CD14-positive monocyte (primary cell): ENCODE data around the gene LCLAT1. TPM values are rescaled to one million over a fixed set of nuclear protein-coding genes. Genes with fewer than 3 reads are reported as not detected.

ENCODE experiments used
- DNase-seq, 3 donors: peaks; one replicate each; pipeline ENCODE4 v3.0.0-alpha.2; 2011 to 2022
- H2AFZ ChIP-seq: 2 replicates; pipeline ENCODE4 v1.6.0; 2012; ENCODE audit warnings: mild to moderate bottlenecking, low read depth, low read length, inconsistent platforms; ENCODE audit not compliant: insufficient read depth, poor library complexity, severe bottlenecking
- H3K27ac ChIP-seq, 2 donors: 1 replicate in 1 of 2; 2 replicates in 1 of 2; pipeline ENCODE4 v1.5.1; 2012 to 2013; ENCODE audit warnings: low read length in 2 of 2, control low read depth in 1 of 2, inconsistent platforms in 1 of 2, low read depth in 1 of 2, mild to moderate bottlenecking in 1 of 2
- H3K27me3 ChIP-seq, 2 donors: one replicate each; pipeline versions ENCODE4 v1.6.0 to v1.6.1; 2011 to 2013; ENCODE audit warnings: low read length in 2 of 2; ENCODE audit not compliant: control insufficient read depth in 2 of 2, insufficient read depth in 2 of 2
- H3K36me3 ChIP-seq, 2 donors: replicated peaks in 1 of 2; 1 replicate in 1 of 2; 2 replicates in 1 of 2; pipeline versions ENCODE4 v1.5.1 to v1.6.1; 2012 to 2013; ENCODE audit warnings: low read length in 2 of 2, control low read depth in 1 of 2, inconsistent platforms in 1 of 2, mild to moderate bottlenecking in 1 of 2; ENCODE audit not compliant: insufficient read depth in 2 of 2, control insufficient read depth in 1 of 2
- H3K4me1 ChIP-seq, 2 donors: 1 replicate in 1 of 2; 2 replicates in 1 of 2; pipeline versions ENCODE4 v1.5.1 to v1.6.1; 2012 to 2013; ENCODE audit warnings: low read length in 2 of 2, control low read depth in 1 of 2, inconsistent platforms in 1 of 2, mild to moderate bottlenecking in 1 of 2, moderate library complexity in 1 of 2; ENCODE audit not compliant: insufficient read depth in 2 of 2, control insufficient read depth in 1 of 2
- H3K4me2 ChIP-seq: replicated peaks from 2 replicates; pipeline ENCODE3; 2012; ENCODE audit warnings: low read length, moderate library complexity, mild to moderate bottlenecking; ENCODE audit not compliant: poor library complexity, severe bottlenecking; ENCODE audit errors: extremely low read depth
- H3K4me3 ChIP-seq, 3 experiments: fragments of 200-600 bp in 1 of 3; sonication (generic) in 1 of 3; replicated peaks in 1 of 3; 1 replicate in 2 of 3; 2 replicates in 1 of 3; pipeline ENCODE4 v1.5.1; 2011 to 2013; ENCODE audit warnings: low read length in 3 of 3, mild to moderate bottlenecking in 3 of 3, control low read depth in 2 of 3, low read depth in 2 of 3, inconsistent platforms in 1 of 3, moderate library complexity in 1 of 3
- H3K79me2 ChIP-seq: 2 replicates; pipeline ENCODE4 v1.6.0; 2012; ENCODE audit warnings: mild to moderate bottlenecking, control low read depth, inconsistent platforms, low read length, moderate library complexity; ENCODE audit not compliant: insufficient read depth
- H3K9ac ChIP-seq: 2 replicates; pipeline ENCODE4 v1.6.0; 2017; ENCODE audit warnings: low read length, mild to moderate bottlenecking; ENCODE audit not compliant: insufficient read depth, poor library complexity, severe bottlenecking
- H3K9me3 ChIP-seq, 2 donors: replicated peaks in 1 of 2; 1 replicate in 1 of 2; 2 replicates in 1 of 2; pipeline versions ENCODE4 v1.5.1 to v1.6.1; 2012 to 2013; ENCODE audit warnings: low read length in 2 of 2, control low read depth in 1 of 2; ENCODE audit not compliant: control insufficient read depth in 1 of 2, insufficient read depth in 1 of 2
- H4K20me1 ChIP-seq: 2 replicates; pipeline ENCODE4 v1.6.0; 2012; ENCODE audit warnings: mild to moderate bottlenecking, low read length, control low read depth, moderate library complexity; ENCODE audit not compliant: insufficient read depth
- H3K27ac Mint-ChIP-seq, 7 donors: one replicate each; pipeline ENCODE4 v1.8.0; 2020; ENCODE audit warnings: mild to moderate bottlenecking in 7 of 7, mixed read lengths in 7 of 7, moderate library complexity in 6 of 7, inconsistent platforms in 2 of 7
- H3K27me3 Mint-ChIP-seq, 3 donors: one replicate each; pipeline ENCODE4 v1.8.0; 2021 to 2022; ENCODE audit warnings: low read depth in 3 of 3, mild to moderate bottlenecking in 3 of 3, mixed read lengths in 3 of 3, moderate library complexity in 3 of 3, inconsistent platforms in 1 of 3
- H3K36me3 Mint-ChIP-seq, 2 donors: one replicate each; pipeline ENCODE4 v1.8.0; 2020; ENCODE audit warnings: mixed read lengths in 2 of 2, inconsistent platforms in 1 of 2, mild to moderate bottlenecking in 1 of 2
- H3K4me1 Mint-ChIP-seq: one replicate; pipeline ENCODE4 v1.8.0; 2020; ENCODE audit warnings: mild to moderate bottlenecking, mixed read lengths
- H3K4me3 Mint-ChIP-seq, 2 donors: one replicate each; pipeline ENCODE4 v1.8.0; 2020; ENCODE audit warnings: mild to moderate bottlenecking in 2 of 2, mixed read lengths in 2 of 2, moderate library complexity in 1 of 2
- H3K9me3 Mint-ChIP-seq, 7 donors: one replicate each; pipeline ENCODE4 v1.8.0; 2020 to 2022; ENCODE audit warnings: mixed read lengths in 7 of 7, mild to moderate bottlenecking in 6 of 7, moderate library complexity in 6 of 7, inconsistent platforms in 2 of 7
- CTCF ChIP-seq: fragments of 200-600 bp; IDR thresholded peaks from one replicate; pipeline ENCODE4 v1.8.0; 2022; ENCODE audit warnings: antibody characterized with exemption, mild to moderate bottlenecking
- WGBS: methylation state at CpG from one replicate; pipeline ENCODE4 v1.1.5; 2013; ENCODE audit warnings: missing lambda C conversion rate; ENCODE audit not compliant: insufficient coverage; 5-methylcytosine and 5-hydroxymethylcytosine counted together
- intact Hi-C, 2 donors: fragments of 100-400 bp; cut with micrococcal nuclease; formaldehyde crosslinking; loops; one replicate each; pipeline versions ENCODE4 v1.15.0 to v1.15.1; 2023
- polyA plus RNA-seq, 3 donors: library from polyadenylated mRNA; depleted of rRNA in 1 of 3; unstranded in 2 of 3; stranded (reverse) in 1 of 3; fragments of 300-500 nt in 2 of 3; fragments of >200 nt in 1 of 3; fragmentation: Illumina TruSeq in 2 of 3; gene quantifications; 1 replicate in 2 of 3; 2 replicates in 1 of 3; pipeline ENCODE4 v1.2.3, GENCODE V29; 2012 to 2021

Gene LCLAT1
- polyA plus RNA-seq, 3 donors: 1.2 to 5.7 (median 1.3) TPM

- Mint-ChIP-seq H3K4me1 (peaks cover 17% of the 10 kb centered on the region), H3K4me3 (no peak overlapping the region), H3K27me3 (peaks cover 0 to 1% (median 0%) of the 10 kb centered on the region in 3 donors), H3K36me3 (peaks cover 0 to 3% of the 10 kb centered on the region in 2 donors), H3K9me3 (peaks cover 0 to 2% (median 0%) of the 10 kb centered on the region in 7 donors), H3K27ac (peak overlapping the region in 1 of 7 donors; percentile 56)
- Histone ChIP-seq H3K36me3 (no peaks in the 10 kb centered on the region), H3K9ac (no peak overlapping the region), H3K4me1 (peaks cover 0 to 3% of the 10 kb centered on the region in 2 donors), H3K4me3 (no peak overlapping the region), H3K27ac (no peak overlapping the region), H3K4me2 (no peak overlapping the region), H4K20me1 (no peaks in the 10 kb centered on the region), H2AFZ (no peak overlapping the region), H3K9me3 (no peaks in the 10 kb centered on the region), H3K27me3 (no peaks in the 10 kb centered on the region), H3K79me2 (no peaks in the 10 kb centered on the region)
- no peak for DNase-seq
- no CpG with 5 or more reads among the region's 1 CpG for whole genome bisulfite sequencing
- no peak for TF ChIP-seq CTCF
- intact Hi-C loops: no loop called here
These were observed 168.9 kb downstream of the LCLAT1 start for GRCh38 chr2:30615926-30616325.

- H3K27ac Mint-ChIP-seq: no peak overlapping the region
These were observed 173.1 kb downstream of the LCLAT1 start for GRCh38 chr2:30620102-30620501.

More at GRCh38 chr2:30620102-30620501, 173.1 kb downstream of the LCLAT1 start:
- Histone ChIP-seq H3K36me3 (no peaks in the 10 kb centered on the region), H3K9me3 (peaks cover 0 to 8% of the 10 kb centered on the region in 2 donors), H3K9ac (no peak overlapping the region), H3K4me3 (no peak overlapping the region), H3K4me1 (no peaks in the 10 kb centered on the region), H3K27ac (no peak overlapping the region), H4K20me1 (no peaks in the 10 kb centered on the region), H3K27me3 (no peaks in the 10 kb centered on the region), H3K4me2 (no peak overlapping the region), H3K79me2 (no peaks in the 10 kb centered on the region), H2AFZ (no peak overlapping the region)
- Mint-ChIP-seq H3K4me1 (peaks cover 4% of the 10 kb centered on the region), H3K27me3 (peaks cover 0 to 2% (median 0%) of the 10 kb centered on the region in 3 donors), H3K9me3 (peaks cover 0 to 7% (median 2%) of the 10 kb centered on the region in 7 donors), H3K36me3 (peaks cover 9 to 12% of the 10 kb centered on the region in 2 donors), H3K4me3 (no peak overlapping the region)
- TF ChIP-seq CTCF: no peak
- intact Hi-C loops: no loop called here
- DNase-seq: no peak
- no CpG with 5 or more reads among the region's 1 CpG for WGBS
